ENCODE results near the gene KIFAP3. TPM values are rescaled to one million over a fixed set of nuclear protein-coding genes. Genes with fewer than 3 reads are reported as not detected.

KIFAP3 gene
- total RNA-seq, 4 donors from 2014 or later, result 15.5 to 25.0 (median 18.0) TPM

DNA sequence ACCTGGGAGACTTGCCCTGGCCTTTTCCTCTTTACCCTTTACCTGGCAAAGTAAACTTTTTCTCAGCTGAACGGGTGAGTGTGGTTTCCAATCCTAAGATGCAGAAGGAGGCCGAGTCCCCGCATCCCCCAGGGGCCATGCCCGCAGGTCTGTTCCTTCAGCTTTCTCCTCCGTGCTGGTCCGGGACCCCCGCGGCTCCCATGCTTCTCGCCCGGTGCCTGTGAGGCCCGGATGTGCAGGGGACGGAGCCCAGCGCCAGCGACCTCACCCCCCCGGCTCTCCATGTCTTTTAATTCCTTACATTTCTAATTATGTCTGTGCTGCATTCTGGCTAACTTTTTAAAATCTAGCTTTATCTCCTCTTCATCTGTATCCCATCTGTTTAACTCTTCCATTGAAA, 159.3 kb downstream of the KIFAP3 start:
- Histone ChIP-seq H3K27me3 (no peaks in the 10 kb centered on the region), H3K27ac (no peak overlapping the region), H3K36me3 (no peaks in the 10 kb centered on the region), H3K4me1 (no peaks in the 10 kb centered on the region), H3K4me3 (no peak overlapping the region), H3K9me3 (no peaks in the 10 kb centered on the region)
- no peak for ATAC-seq
- DNase-seq, result no peak
- intact Hi-C loops (cut with DNase I; ENCODE audit: low total_unique reads) (no loop called here), in situ Hi-C loops (cut with MboI; ENCODE audit: low sequenced_read_pairs in 4 of 4) (no loop called here)
- TF ChIP-seq, protein P1, sequence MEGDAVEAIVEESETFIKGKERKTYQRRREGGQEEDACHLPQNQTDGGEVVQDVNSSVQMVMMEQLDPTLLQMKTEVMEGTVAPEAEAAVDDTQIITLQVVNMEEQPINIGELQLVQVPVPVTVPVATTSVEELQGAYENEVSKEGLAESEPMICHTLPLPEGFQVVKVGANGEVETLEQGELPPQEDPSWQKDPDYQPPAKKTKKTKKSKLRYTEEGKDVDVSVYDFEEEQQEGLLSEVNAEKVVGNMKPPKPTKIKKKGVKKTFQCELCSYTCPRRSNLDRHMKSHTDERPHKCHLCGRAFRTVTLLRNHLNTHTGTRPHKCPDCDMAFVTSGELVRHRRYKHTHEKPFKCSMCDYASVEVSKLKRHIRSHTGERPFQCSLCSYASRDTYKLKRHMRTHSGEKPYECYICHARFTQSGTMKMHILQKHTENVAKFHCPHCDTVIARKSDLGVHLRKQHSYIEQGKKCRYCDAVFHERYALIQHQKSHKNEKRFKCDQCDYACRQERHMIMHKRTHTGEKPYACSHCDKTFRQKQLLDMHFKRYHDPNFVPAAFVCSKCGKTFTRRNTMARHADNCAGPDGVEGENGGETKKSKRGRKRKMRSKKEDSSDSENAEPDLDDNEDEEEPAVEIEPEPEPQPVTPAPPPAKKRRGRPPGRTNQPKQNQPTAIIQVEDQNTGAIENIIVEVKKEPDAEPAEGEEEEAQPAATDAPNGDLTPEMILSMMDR (IDR thresholded peaks at IDR 0.05 in 4 of 5, conservative IDR thresholded peaks at IDR 0.05 in 1 of 5), result no peak
- TF ChIP-seq POLR2A (IDR thresholded peaks at IDR 0.05), result no peak

DNA sequence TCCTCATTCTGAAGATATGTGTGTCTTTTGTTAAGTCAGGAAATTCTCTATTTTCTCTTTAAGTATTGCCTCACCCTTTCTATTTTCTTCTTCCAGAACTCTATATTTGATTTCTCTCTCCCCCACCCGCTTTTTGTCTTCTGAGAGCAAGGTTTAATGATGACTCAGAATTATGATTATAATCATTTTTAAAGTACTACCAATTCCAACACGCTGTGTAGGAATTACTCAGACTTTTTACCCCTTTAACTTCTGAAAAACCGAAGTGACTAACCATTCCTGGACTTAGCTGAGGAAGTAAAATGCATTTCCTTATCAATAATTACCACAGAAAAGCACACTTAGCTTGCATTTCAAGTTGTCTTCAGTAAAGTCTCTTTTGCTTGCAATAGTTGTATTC, 160.0 kb downstream of the KIFAP3 start:
- Histone ChIP-seq H3K4me3 (no peak overlapping the region), H3K9me3 (no peaks in the 10 kb centered on the region), H3K36me3 (no peaks in the 10 kb centered on the region), H3K4me1 (no peaks in the 10 kb centered on the region), H3K27ac (no peak overlapping the region), H3K27me3 (no peaks in the 10 kb centered on the region)
- DNase-seq (no peak), ATAC-seq (no peak)
- no peak for TF ChIP-seq POLR2A (IDR thresholded peaks at IDR 0.05)
- TF ChIP-seq, protein P1 (IDR thresholded peaks at IDR 0.05 in 4 of 5, conservative IDR thresholded peaks at IDR 0.05 in 1 of 5), result no peak
- intact Hi-C loops (cut with DNase I; ENCODE audit: low total_unique reads), result no loop called here
- in situ Hi-C loops (cut with MboI; ENCODE audit: low sequenced_read_pairs in 4 of 4), result no loop called here

DNA sequence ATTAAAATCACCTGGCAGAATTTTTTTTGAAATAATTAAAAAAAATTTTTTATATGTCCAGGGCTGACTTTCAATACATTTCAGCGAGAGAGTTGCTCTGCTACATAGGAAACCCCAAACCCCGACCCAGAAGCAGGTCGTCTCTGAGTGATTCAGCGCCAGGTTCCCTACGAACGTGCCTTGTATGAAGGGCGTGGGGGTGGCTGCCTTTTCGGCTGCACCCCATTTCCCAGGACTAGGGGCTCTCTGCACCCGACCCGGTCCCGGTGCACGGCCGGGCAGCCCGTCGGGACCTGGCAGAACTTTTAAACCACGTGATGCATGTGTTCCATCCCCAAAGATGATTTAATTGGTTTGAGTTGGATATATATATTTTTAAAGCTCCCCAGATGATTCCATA, 165.0 kb downstream of the KIFAP3 start:
- H3K27me3 ChIP-seq, result no peaks in the 10 kb centered on the region
- in situ Hi-C loops (cut with MboI; ENCODE audit: low sequenced_read_pairs in 4 of 4), result no loop called here
- intact Hi-C loops (cut with DNase I; ENCODE audit: low total_unique reads), result no loop called here
- no peaks in the 10 kb centered on the region for H3K4me1 ChIP-seq
- no peak overlapping the region for H3K27ac ChIP-seq
- ATAC-seq, result no peak
- no peaks in the 10 kb centered on the region for H3K36me3 ChIP-seq
- no peaks in the 10 kb centered on the region for H3K9me3 ChIP-seq
- TF ChIP-seq, protein P1 (IDR thresholded peaks at IDR 0.05 in 4 of 5, conservative IDR thresholded peaks at IDR 0.05 in 1 of 5), result no peak
- no peak for TF ChIP-seq POLR2A (IDR thresholded peaks at IDR 0.05)
- DNase-seq, result no peak
- no peak overlapping the region for H3K4me3 ChIP-seq

DNA sequence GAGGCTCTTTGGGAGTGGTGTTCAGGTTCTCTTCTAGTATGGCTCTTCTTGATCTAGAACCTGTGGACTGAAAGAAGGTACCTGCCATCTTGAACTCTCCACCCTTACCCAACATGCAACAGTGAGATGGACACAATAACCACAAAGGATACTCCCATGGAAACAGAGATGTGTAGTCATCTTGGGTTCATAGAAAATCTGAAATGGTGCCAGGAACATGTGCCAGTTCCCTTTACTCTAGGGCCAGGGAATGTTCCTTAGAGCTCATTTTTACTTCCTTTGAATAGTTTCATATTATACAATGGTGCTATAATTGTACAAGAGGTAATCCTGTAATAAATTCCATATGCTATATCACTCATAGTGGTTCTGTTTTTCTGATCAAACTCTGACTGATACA, 167.6 kb downstream of the KIFAP3 start:
- Histone ChIP-seq H3K27ac (no peak overlapping the region), H3K4me1 (no peaks in the 10 kb centered on the region), H3K36me3 (no peaks in the 10 kb centered on the region), H3K9me3 (no peaks in the 10 kb centered on the region), H3K27me3 (peaks cover under 1 to 7% (median 3%) of the 10 kb centered on the region in 3 donors), H3K4me3 (no peak overlapping the region)
- DNase-seq (no peak), ATAC-seq (no peak)
- no peak for TF ChIP-seq POLR2A (IDR thresholded peaks at IDR 0.05)
- TF ChIP-seq, protein P1 (IDR thresholded peaks at IDR 0.05 in 4 of 5, conservative IDR thresholded peaks at IDR 0.05 in 1 of 5), result no peak
- in situ Hi-C loops (cut with MboI; ENCODE audit: low sequenced_read_pairs in 4 of 4) (no loop called here), intact Hi-C loops (cut with DNase I; ENCODE audit: low total_unique reads) (no loop called here)

DNA sequence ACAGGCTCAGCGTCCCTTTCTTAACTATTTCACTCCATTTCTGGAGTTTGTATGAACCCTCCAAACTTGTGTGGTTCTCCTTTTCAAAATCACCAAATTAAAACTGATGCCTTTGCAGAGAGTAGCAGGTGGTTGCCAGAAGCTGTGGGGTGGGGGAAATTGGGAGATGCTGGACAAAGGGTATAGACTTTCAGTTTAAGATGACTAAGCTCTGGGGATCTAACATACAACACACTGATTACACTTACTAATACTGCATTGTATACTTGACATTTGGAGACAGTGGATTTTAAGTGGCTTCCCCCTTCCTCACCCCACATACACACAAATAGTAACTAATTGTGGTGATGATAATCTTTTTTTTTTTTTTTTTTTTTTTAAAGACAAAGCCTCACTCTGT, 169.7 kb downstream of the KIFAP3 start:
- intact Hi-C loops (cut with DNase I; ENCODE audit: low total_unique reads), result no loop called here
- ATAC-seq (no peak), DNase-seq (no peak)
- TF ChIP-seq POLR2A (IDR thresholded peaks at IDR 0.05), result no peak
- TF ChIP-seq, protein P1 (IDR thresholded peaks at IDR 0.05 in 4 of 5, conservative IDR thresholded peaks at IDR 0.05 in 1 of 5), result no peak
- H3K4me1 ChIP-seq, result no peaks in the 10 kb centered on the region
- no peaks in the 10 kb centered on the region for H3K36me3 ChIP-seq
- no peaks in the 10 kb centered on the region for H3K9me3 ChIP-seq
- H3K27me3 ChIP-seq, result peaks cover 7 to 8% (median 7%) of the 10 kb centered on the region in 3 donors
- in situ Hi-C loops (cut with MboI; ENCODE audit: low sequenced_read_pairs in 4 of 4), result no loop called here
- no peak overlapping the region for H3K27ac ChIP-seq
- no peak overlapping the region for H3K4me3 ChIP-seq
